HG02943 (cell line): Measurements from ENCODE around the gene HOMER1.

Experiments used
- ATAC-seq: cut with Tn5 transposase; IDR thresholded peaks from one replicate; pipeline ENCODE4 v1.9.1; 2021; ENCODE audit warnings: mild to moderate bottlenecking, low read depth, moderate library complexity; ENCODE audit not compliant: unreplicated experiment

HOMER1 gene

GRCh38 chr5:79491690-79492317 lies 22.1 kb downstream of the HOMER1 start:
- ATAC-seq, result no peak

GRCh38 chr5:79490323-79490936 lies 23.5 kb downstream of the HOMER1 start:
- ATAC-seq, result no peak

- ATAC-seq, result no peak
These were observed 24.2 kb downstream of the HOMER1 start for GRCh38 chr5:79489773-79490172.

GRCh38 chr5:79488775-79489174 lies 25.2 kb downstream of the HOMER1 start:
- no peak for ATAC-seq

GRCh38 chr5:79488058-79488457 lies 25.9 kb downstream of the HOMER1 start:
- ATAC-seq, result no peak

- no peak for ATAC-seq
These were observed 26.7 kb downstream of the HOMER1 start for GRCh38 chr5:79487251-79487650.

- ATAC-seq, result no peak
These were observed 27.8 kb downstream of the HOMER1 start for GRCh38 chr5:79486116-79486515.

- ATAC-seq, result no peak
These were observed 29.2 kb downstream of the HOMER1 start for GRCh38 chr5:79484731-79485130.

GRCh38 chr5:79481574-79481973 lies 32.4 kb downstream of the HOMER1 start:
- ATAC-seq, result no peak

GRCh38 chr5:79480991-79481390 lies 32.9 kb downstream of the HOMER1 start:
- no peak for ATAC-seq

- no peak for ATAC-seq
These were observed 38.8 kb downstream of the HOMER1 start for GRCh38 chr5:79475152-79475466.

GRCh38 chr5:79474367-79475151 lies 39.4 kb downstream of the HOMER1 start:
- no peak for ATAC-seq

GRCh38 chr5:79471556-79471955 lies 42.4 kb downstream of the HOMER1 start:
- ATAC-seq, result no peak

GRCh38 chr5:79464695-79465332 lies 49.1 kb downstream of the HOMER1 start:
- ATAC-seq, result no peak

GRCh38 chr5:79464278-79464677 lies 49.7 kb downstream of the HOMER1 start:
- ATAC-seq, result no peak

- ATAC-seq, result no peak
These were observed 54.3 kb downstream of the HOMER1 start for GRCh38 chr5:79459626-79460025.

- ATAC-seq, result peak; percentile 76
These were observed 56.9 kb downstream of the HOMER1 start for GRCh38 chr5:79456890-79457583.

GRCh38 chr5:79456400-79456799 lies 57.5 kb downstream of the HOMER1 start:
- no peak for ATAC-seq

GRCh38 chr5:79454043-79454442 lies 59.9 kb downstream of the HOMER1 start:
- ATAC-seq, result no peak

GRCh38 chr5:79448336-79448735 lies 65.6 kb downstream of the HOMER1 start:
- no peak for ATAC-seq

- no peak for ATAC-seq
These were observed 77.1 kb downstream of the HOMER1 start for GRCh38 chr5:79436821-79437220.
